GM12875 (cell line): ENCODE data around the gene TMIGD2.
"Not testable (repeated sequence)": the region's sequence is repeated elsewhere in the genome, so short reads cannot be mapped to it uniquely, and the experiment has no call there.

Experiments used
- H3K4me3 ChIP-seq: one replicate; pipeline ENCODE4 v1.5.1; 2011; ENCODE audit warnings: low read depth, low read length, control low read depth
- TF ChIP-seq, protein P1 (sequence below): IDR thresholded peaks from 2 replicates; pipeline ENCODE4 v1.5.1; 2011; ENCODE audit warnings: low read depth, mild to moderate bottlenecking, control low read depth, inconsistent platforms, low read length, moderate library complexity, borderline replicate concordance; ENCODE audit not compliant: insufficient read depth

The TMIGD2 gene

DNA sequence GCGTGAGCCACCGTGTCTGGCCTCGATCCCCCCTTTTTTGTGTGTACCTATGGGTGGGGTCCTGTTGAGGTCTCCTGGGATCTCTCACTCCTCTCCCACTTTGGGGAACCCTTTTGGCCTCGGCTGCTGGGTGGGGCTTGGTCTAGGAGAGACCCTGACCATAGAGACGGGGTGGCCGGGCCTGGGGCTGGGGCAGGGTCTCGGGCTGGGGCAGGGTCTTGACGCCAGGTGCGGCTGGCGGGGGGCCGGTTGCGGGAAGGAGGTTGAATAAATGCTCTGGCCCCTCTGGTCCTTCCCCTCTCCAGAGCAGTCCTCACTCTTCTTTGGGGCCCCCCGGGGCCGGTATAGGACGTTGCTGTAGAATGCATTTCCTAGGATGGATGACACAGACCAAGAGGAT is 9.7 kb downstream of the TMIGD2 start:
- TF ChIP-seq, protein P1, sequence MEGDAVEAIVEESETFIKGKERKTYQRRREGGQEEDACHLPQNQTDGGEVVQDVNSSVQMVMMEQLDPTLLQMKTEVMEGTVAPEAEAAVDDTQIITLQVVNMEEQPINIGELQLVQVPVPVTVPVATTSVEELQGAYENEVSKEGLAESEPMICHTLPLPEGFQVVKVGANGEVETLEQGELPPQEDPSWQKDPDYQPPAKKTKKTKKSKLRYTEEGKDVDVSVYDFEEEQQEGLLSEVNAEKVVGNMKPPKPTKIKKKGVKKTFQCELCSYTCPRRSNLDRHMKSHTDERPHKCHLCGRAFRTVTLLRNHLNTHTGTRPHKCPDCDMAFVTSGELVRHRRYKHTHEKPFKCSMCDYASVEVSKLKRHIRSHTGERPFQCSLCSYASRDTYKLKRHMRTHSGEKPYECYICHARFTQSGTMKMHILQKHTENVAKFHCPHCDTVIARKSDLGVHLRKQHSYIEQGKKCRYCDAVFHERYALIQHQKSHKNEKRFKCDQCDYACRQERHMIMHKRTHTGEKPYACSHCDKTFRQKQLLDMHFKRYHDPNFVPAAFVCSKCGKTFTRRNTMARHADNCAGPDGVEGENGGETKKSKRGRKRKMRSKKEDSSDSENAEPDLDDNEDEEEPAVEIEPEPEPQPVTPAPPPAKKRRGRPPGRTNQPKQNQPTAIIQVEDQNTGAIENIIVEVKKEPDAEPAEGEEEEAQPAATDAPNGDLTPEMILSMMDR: no peak
- no peak overlapping the region for H3K4me3 ChIP-seq

DNA sequence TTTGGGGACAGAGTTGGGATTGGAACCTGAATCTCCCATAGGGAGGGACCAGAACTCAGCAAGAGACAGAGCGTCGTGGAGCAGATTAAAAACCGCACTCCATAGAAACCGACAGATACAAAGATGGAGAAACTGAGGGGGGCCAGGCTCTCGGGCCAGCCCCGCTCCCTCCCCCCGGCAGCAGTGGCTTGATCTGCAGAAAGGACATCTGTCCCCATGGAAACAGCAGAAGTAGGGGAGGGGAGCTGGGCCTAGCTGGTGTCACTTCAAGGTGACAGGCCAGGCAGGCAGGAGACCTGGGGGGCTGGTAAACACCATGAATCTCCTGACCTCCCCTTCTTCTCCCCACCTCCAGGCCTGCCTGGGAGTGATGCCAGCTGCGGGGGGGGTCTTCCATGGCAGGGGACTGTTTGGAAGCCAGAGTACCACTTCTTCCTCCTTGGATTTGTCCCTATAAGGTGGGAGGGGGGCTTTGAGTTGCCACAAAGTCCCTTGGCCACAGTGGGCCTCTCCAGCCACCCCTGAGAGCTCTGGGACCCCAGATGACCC is 10.9 kb downstream of the TMIGD2 start:
- no peak overlapping the region for H3K4me3 ChIP-seq
- TF ChIP-seq, protein P1: no peak

DNA sequence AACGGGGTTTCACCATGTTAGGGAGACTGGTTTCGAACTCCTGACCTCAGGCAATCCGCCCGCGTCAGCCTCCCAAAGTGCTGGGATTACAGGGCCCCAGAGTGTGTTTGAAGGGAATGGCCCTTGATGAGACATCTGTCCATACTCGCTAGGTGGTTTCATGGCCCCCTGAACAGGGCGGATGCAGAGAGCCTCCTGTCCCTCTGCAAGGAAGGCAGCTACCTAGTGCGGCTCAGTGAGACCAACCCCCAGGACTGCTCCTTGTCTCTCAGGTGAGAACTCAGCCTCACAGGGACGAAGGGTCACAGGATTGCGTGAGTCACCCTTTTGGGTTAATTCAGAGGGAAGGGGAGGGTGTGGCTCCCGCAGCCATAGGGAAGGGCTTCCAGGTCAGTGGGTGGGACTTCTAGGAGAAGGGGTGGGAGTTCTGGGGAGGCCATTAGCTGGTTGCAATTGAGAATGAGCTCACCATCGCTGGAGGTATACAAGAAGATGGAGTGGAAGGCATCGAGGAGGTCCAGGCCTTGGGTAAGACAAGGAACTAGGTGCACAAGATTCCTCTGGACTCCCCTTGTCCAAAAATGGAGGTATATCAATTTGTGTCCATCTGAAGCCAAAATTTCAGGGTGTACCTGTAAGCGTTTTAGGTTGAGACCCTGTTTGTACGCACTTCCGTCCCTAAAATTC is 14.0 kb downstream of the TMIGD2 start:
- no peak overlapping the region for H3K4me3 ChIP-seq
- TF ChIP-seq, protein P1: no peak

DNA sequence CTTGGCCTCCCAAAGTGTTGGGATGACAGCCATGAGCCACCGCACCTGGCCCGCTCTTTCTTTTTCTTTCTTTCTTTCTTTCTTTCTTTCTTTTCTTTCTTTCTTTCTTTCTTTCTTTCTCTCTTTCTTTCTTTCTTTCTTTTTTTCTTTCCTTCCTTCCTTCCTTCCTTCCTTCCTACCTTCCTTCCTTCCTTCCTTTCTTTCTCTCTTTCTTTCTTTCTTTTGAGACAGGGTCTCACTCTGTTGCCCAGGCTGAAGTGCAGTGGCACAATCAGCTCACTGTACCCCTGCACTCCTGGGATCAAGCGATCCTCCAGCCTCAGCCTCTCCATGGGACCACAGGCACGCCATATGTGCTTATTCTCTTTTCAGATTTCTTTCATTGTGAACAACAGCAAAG is 16.0 kb downstream of the TMIGD2 start:
- H3K4me3 ChIP-seq: not testable (repeated sequence)

DNA sequence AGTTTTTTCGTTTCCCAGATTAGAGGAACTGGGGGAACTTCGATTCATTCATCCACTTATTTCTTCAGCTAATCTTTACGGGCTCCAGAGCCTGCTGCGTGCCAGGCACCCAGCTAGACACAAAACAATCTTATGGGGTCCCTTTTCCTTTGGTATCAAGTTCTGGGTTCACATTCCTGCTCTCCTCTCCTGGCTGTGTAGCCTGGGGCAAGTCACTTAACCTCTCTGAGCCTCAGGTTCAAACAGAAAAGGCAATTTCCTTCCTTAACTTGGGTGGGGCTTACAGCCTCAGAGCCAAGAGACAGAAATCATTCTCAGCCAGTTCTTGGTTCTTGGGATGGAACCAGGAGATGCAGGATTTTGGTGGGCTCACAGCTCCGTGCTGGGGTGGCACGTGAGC is 17.2 kb downstream of the TMIGD2 start:
- H3K4me3 ChIP-seq: no peak overlapping the region
- TF ChIP-seq, protein P1: no peak

DNA sequence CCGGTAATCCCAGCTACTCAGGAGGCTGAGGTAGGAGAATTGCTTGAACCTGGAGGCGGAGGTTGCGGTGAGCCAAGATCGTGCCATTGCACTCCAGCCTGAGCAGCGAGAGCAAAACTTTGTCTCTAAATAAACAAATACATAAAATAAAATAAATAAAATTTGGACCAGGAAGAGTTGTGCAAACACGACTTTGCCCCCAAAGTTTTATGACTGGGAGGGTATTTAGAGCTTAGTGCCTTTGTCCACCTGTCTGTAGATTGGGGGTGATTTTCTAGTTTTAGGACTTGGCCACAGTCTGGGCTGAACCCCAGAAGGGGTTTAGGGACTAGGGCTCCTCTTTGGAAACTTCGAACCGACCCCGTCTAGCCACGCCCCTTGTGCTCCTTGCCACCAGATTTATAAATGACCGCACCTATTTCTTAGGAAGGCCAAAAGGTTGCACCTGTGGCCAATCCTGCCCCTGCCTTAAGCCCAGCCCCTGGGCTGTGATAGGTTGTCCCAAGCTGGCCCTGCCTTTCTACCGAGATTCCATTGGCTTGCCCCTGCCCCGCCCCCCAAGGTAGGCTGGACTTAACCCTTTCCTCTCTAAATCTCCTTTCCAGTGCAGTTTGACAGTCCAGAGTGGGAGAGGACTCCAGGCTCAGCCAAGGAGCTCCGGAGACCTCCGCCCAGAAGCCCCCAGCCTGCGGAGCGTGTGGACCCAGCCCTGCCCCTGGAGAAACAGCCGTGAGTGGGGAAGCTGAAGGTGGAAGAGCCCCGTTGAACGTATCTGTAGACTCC is 17.8 kb downstream of the TMIGD2 start:
- H3K4me3 ChIP-seq: no peak overlapping the region
- TF ChIP-seq, protein P1: no peak

DNA sequence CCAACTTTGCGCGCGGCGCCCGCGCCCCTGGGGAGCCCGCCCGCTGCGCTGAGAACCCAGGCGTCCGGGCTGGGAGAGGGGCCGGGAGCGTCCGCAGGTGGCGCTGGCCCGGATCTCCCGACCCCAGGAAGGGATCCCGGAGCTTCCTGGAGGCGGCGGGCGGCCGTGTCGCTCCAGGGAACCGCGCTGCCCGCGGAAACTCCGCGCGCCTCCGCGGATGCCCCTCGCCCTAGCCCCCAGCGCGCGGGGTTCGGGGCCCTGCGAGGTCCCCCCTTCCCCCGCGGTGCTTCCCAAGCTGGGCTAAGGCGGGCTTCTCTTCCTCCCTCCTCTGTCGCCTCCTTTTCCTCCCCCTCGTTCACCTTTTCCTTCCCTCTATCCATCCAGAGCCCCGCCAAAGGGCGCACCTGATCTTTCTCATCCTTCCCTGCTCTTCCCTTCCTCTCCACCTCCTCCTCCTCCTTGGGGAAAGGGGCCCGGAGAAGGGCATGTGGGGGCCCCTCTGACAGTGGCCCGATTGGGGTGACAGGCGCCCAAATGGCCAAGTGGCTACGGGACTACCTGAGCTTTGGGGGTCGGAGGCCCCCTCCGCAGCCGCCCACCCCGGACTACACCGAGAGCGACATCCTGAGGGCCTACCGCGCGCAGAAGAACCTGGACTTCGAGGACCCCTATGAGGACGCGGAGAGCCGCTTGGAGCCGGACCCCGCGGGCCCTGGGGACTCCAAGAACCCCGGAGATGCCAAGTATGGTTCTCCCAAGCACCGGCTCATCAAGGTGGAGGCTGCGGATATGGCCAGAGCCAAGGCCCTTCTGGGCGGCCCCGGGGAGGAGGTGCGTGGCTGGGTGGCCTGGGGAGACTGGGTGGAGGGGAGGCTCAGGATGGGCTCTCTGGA is 22.4 kb downstream of the TMIGD2 start:
- TF ChIP-seq, protein P1: no peak
- H3K4me3 ChIP-seq: no peak overlapping the region
